ENCODE data around the gene PDE4B. TPM values are rescaled to one million over a fixed set of nuclear protein-coding genes. Genes with fewer than 3 reads are reported as not detected.

Gene PDE4B
- total and polyA plus RNA-seq, 9 of the 15 experiments (the other 6 are each of a cell fraction or from before 2014, with no cell fraction given) = 0.09 TPM; not detected in 8

GRCh38 chr1:66012106-66012784, 219.6 kb downstream of the PDE4B start:
- Histone ChIP-seq H3K9me3 (replicated peaks; ENCODE audit: control insufficient read depth, insufficient read depth, low read depth, low read length) (no peaks in the 10 kb centered on the region), H3K27ac (ENCODE audit: extremely low read depth, low read depth, low read length) (no peak overlapping the region), H2AFZ (ENCODE audit: low read depth, low read length) (no peak overlapping the region), H3K27me3 (ENCODE audit: control insufficient read depth in 2 of 2, insufficient read depth in 2 of 2, low read length in 2 of 2) (no peaks in the 10 kb centered on the region), H3K4me2 (ENCODE audit: insufficient read depth, low read length) (no peak overlapping the region), H3K9me1 (ENCODE audit: control insufficient read depth, insufficient read depth, low read length) (no peaks in the 10 kb centered on the region), H3K79me2 (ENCODE audit: control insufficient read depth, insufficient read depth, low read length) (no peaks in the 10 kb centered on the region), H3K4me1 (replicated peaks in 1 of 2; ENCODE audit: control insufficient read depth in 2 of 2, insufficient read depth in 2 of 2, low read length in 2 of 2) (no peaks in the 10 kb centered on the region), H4K20me1 (replicated peaks; ENCODE audit: control insufficient read depth, insufficient read depth, low read length) (no peaks in the 10 kb centered on the region), H3K36me3 (ENCODE audit: control insufficient read depth, insufficient read depth, low read length) (no peaks in the 10 kb centered on the region), H3K4me3 (no peak overlapping the region), H3K9ac (ENCODE audit: insufficient read depth in 1 of 2, low read depth in 2 of 2, low read length in 2 of 2) (no peak overlapping the region)
- WGBS (ENCODE audit: insufficient coverage, low coverage, missing lambda C conversion rate) = 0% methylated on average over 3 of the region's 3 CpGs
- DNase-seq (ENCODE audit: extremely low read depth in 1 of 4, low spot score in 3 of 4) = no peak
- FAIRE-seq = no peak
- BruUV-seq (replicated peaks) = no TSS peak
- POLR2A ChIA-PET = interaction anchor here (0.6 kb wide), 1 partner anchor 15 kb away, joined by 3 read pairs; no protein-coding TSS in a partner anchor
- no peak for ATAC-seq
- CTCF ChIA-PET (ENCODE audit: low intra/inter-chr PET ratio) = no interaction called here
- in situ Hi-C loops (cut with MboI) = no loop called here
- intact Hi-C loops (cut with micrococcal nuclease) = no loop called here
- TF ChIP-seq ZBTB12 (CRISPR knock-in tag; IDR thresholded peaks at IDR 0.05) = no peak
- no peak for TF ChIP-seq USF1 (CRISPR knock-in tag; IDR thresholded peaks at IDR 0.05)
- no peak for TF ChIP-seq TGIF2 (CRISPR knock-in tag; IDR thresholded peaks at IDR 0.05)
- no peak for TF ChIP-seq RBBP5 (IDR thresholded peaks at IDR 0.05; ENCODE audit: borderline replicate concordance, insufficient read depth, low read length, poor library complexity, severe bottlenecking)
- no peak for TF ChIP-seq LCOR (CRISPR knock-in tag; IDR thresholded peaks at IDR 0.05)
- no peak for TF ChIP-seq ZBTB40 (IDR thresholded peaks at IDR 0.05)
- TF ChIP-seq ZBTB40 (CRISPR knock-in tag; IDR thresholded peaks at IDR 0.05) = no peak
- no peak for TF ChIP-seq SRSF9 (IDR thresholded peaks at IDR 0.05; ENCODE audit: borderline replicate concordance, low read depth, low read length)
- TF ChIP-seq RFX1 (IDR thresholded peaks at IDR 0.05) = no peak
